ENCODE data around the gene MTOR. TPM values are rescaled to one million over a fixed set of nuclear protein-coding genes. Genes with fewer than 3 reads are reported as not detected.

The MTOR gene
- polyA plus RNA-seq, 4 donors: 11.3 to 22.9 (median 17.7) TPM

- H3K4me3 ChIP-seq (ENCODE audit: low read depth in 1 of 3, low read length in 3 of 3): no peak overlapping the region
- no peaks in the 10 kb centered on the region for H3K4me1 ChIP-seq (ENCODE audit: control insufficient read depth in 3 of 3, insufficient read depth in 2 of 3, low read depth in 1 of 3, low read length in 2 of 3)
- no peak for FAIRE-seq
- no peaks in the 10 kb centered on the region for H3K9me3 ChIP-seq (ENCODE audit: control insufficient read depth in 2 of 2, insufficient read depth in 1 of 2, low read depth in 1 of 2, low read length in 1 of 2)
- no peak for DNase-seq
- H3K27me3 ChIP-seq (ENCODE audit: control insufficient read depth in 3 of 3, insufficient read depth in 3 of 3, low read length in 3 of 3): no peaks in the 10 kb centered on the region
- peaks cover 11 to 46% (median 24%) of the 10 kb centered on the region in 3 donors for H3K36me3 ChIP-seq (ENCODE audit: control insufficient read depth in 3 of 3, insufficient read depth in 2 of 3, low read depth in 1 of 3, low read length in 3 of 3)
- H3K27ac ChIP-seq (ENCODE audit: low read depth in 1 of 3, low read length in 2 of 3): no peak overlapping the region
- 93 to 96% (median 94%) methylated on average over 11 of the region's 11 CpGs for WGBS, 3 donors
Measured at GRCh38 chr1:11204396-11205190, 57.8 kb downstream of the MTOR start.

- H3K27me3 ChIP-seq (ENCODE audit: control insufficient read depth in 3 of 3, insufficient read depth in 3 of 3, low read length in 3 of 3): no peaks in the 10 kb centered on the region
- H3K9me3 ChIP-seq (ENCODE audit: control insufficient read depth in 2 of 2, insufficient read depth in 1 of 2, low read depth in 1 of 2, low read length in 1 of 2): no peaks in the 10 kb centered on the region
- no peak overlapping the region for H3K4me3 ChIP-seq (ENCODE audit: low read depth in 1 of 3, low read length in 3 of 3)
- WGBS, 3 donors: 79 to 89% (median 88%) methylated on average over 2 of the region's 2 CpGs
- FAIRE-seq (no peak), DNase-seq (no peak)
- H3K4me1 ChIP-seq (ENCODE audit: control insufficient read depth in 3 of 3, insufficient read depth in 2 of 3, low read depth in 1 of 3, low read length in 2 of 3): no peaks in the 10 kb centered on the region
- peaks cover 20 to 47% (median 23%) of the 10 kb centered on the region in 3 donors for H3K36me3 ChIP-seq (ENCODE audit: control insufficient read depth in 3 of 3, insufficient read depth in 2 of 3, low read depth in 1 of 3, low read length in 3 of 3)
- no peak overlapping the region for H3K27ac ChIP-seq (ENCODE audit: low read depth in 1 of 3, low read length in 2 of 3)
Measured at GRCh38 chr1:11198851-11199594, 63.3 kb downstream of the MTOR start.

GRCh38 chr1:11198257-11198656, 64.1 kb downstream of the MTOR start:
- Histone ChIP-seq H3K4me1 (ENCODE audit: control insufficient read depth in 3 of 3, insufficient read depth in 2 of 3, low read depth in 1 of 3, low read length in 2 of 3) (no peaks in the 10 kb centered on the region), H3K9me3 (ENCODE audit: control insufficient read depth in 2 of 2, insufficient read depth in 1 of 2, low read depth in 1 of 2, low read length in 1 of 2) (no peaks in the 10 kb centered on the region), H3K27ac (ENCODE audit: low read depth in 1 of 3, low read length in 2 of 3) (no peak overlapping the region), H3K27me3 (ENCODE audit: control insufficient read depth in 3 of 3, insufficient read depth in 3 of 3, low read length in 3 of 3) (no peaks in the 10 kb centered on the region), H3K36me3 (ENCODE audit: control insufficient read depth in 3 of 3, insufficient read depth in 2 of 3, low read depth in 1 of 3, low read length in 3 of 3) (peaks cover 21 to 47% (median 22%) of the 10 kb centered on the region in 3 donors), H3K4me3 (ENCODE audit: low read depth in 1 of 3, low read length in 3 of 3) (no peak overlapping the region)
- 52 to 78% (median 64%) methylated on average over 4 of the region's 4 CpGs for WGBS, 3 donors
- DNase-seq (no peak), FAIRE-seq (no peak)

GRCh38 chr1:11197359-11197758, 65.0 kb downstream of the MTOR start:
- H3K36me3 ChIP-seq (ENCODE audit: control insufficient read depth in 3 of 3, insufficient read depth in 2 of 3, low read depth in 1 of 3, low read length in 3 of 3): peaks cover 19 to 44% (median 22%) of the 10 kb centered on the region in 3 donors
- WGBS, 3 donors: 90 to 97% (median 95%) methylated on average over 4 of the region's 4 CpGs
- no peak for FAIRE-seq

GRCh38 chr1:11196945-11197344, 65.4 kb downstream of the MTOR start:
- Histone ChIP-seq H3K27me3 (ENCODE audit: control insufficient read depth in 3 of 3, insufficient read depth in 3 of 3, low read length in 3 of 3) (no peaks in the 10 kb centered on the region), H3K27ac (ENCODE audit: low read depth in 1 of 3, low read length in 2 of 3) (no peak overlapping the region), H3K4me1 (ENCODE audit: control insufficient read depth in 3 of 3, insufficient read depth in 2 of 3, low read depth in 1 of 3, low read length in 2 of 3) (no peaks in the 10 kb centered on the region), H3K9me3 (ENCODE audit: control insufficient read depth in 2 of 2, insufficient read depth in 1 of 2, low read depth in 1 of 2, low read length in 1 of 2) (no peaks in the 10 kb centered on the region), H3K4me3 (ENCODE audit: low read depth in 1 of 3, low read length in 3 of 3) (no peak overlapping the region), H3K36me3 (ENCODE audit: control insufficient read depth in 3 of 3, insufficient read depth in 2 of 3, low read depth in 1 of 3, low read length in 3 of 3) (peaks cover 20 to 44% (median 22%) of the 10 kb centered on the region in 3 donors)
- FAIRE-seq: no peak
- 88 to 98% (median 98%) methylated on average over 2 of the region's 2 CpGs for WGBS, 3 donors
- no peak for DNase-seq

More at GRCh38 chr1:11197359-11197758, 65.0 kb downstream of the MTOR start:
- no peaks in the 10 kb centered on the region for H3K9me3 ChIP-seq (ENCODE audit: control insufficient read depth in 2 of 2, insufficient read depth in 1 of 2, low read depth in 1 of 2, low read length in 1 of 2)
- H3K4me1 ChIP-seq (ENCODE audit: control insufficient read depth in 3 of 3, insufficient read depth in 2 of 3, low read depth in 1 of 3, low read length in 2 of 3): no peaks in the 10 kb centered on the region
- H3K27ac ChIP-seq (ENCODE audit: low read depth in 1 of 3, low read length in 2 of 3): no peak overlapping the region
- no peak overlapping the region for H3K4me3 ChIP-seq (ENCODE audit: low read depth in 1 of 3, low read length in 3 of 3)
- no peaks in the 10 kb centered on the region for H3K27me3 ChIP-seq (ENCODE audit: control insufficient read depth in 3 of 3, insufficient read depth in 3 of 3, low read length in 3 of 3)
- DNase-seq: no peak

- no peak for FAIRE-seq
- DNase-seq: no peak
Measured at GRCh38 chr1:11194407-11195176, 67.8 kb downstream of the MTOR start.

GRCh38 chr1:11193376-11193775, 69.0 kb downstream of the MTOR start:
- Histone ChIP-seq H3K36me3 (ENCODE audit: control insufficient read depth in 3 of 3, insufficient read depth in 2 of 3, low read depth in 1 of 3, low read length in 3 of 3) (peaks cover 14 to 44% (median 21%) of the 10 kb centered on the region in 3 donors), H3K9me3 (ENCODE audit: control insufficient read depth in 2 of 2, insufficient read depth in 1 of 2, low read depth in 1 of 2, low read length in 1 of 2) (no peaks in the 10 kb centered on the region), H3K27me3 (ENCODE audit: control insufficient read depth in 3 of 3, insufficient read depth in 3 of 3, low read length in 3 of 3) (no peaks in the 10 kb centered on the region), H3K4me1 (ENCODE audit: control insufficient read depth in 3 of 3, insufficient read depth in 2 of 3, low read depth in 1 of 3, low read length in 2 of 3) (no peaks in the 10 kb centered on the region), H3K27ac (ENCODE audit: low read depth in 1 of 3, low read length in 2 of 3) (no peak overlapping the region), H3K4me3 (ENCODE audit: low read depth in 1 of 3, low read length in 3 of 3) (no peak overlapping the region)
- 96 to 97% (median 97%) methylated on average over 11 of the region's 11 CpGs for WGBS, 3 donors
- FAIRE-seq (no peak), DNase-seq (no peak)

More at GRCh38 chr1:11194407-11195176, 67.8 kb downstream of the MTOR start:
- no peak overlapping the region for H3K4me3 ChIP-seq (ENCODE audit: low read depth in 1 of 3, low read length in 3 of 3)
- peaks cover 22 to 46% (median 30%) of the 10 kb centered on the region in 3 donors for H3K36me3 ChIP-seq (ENCODE audit: control insufficient read depth in 3 of 3, insufficient read depth in 2 of 3, low read depth in 1 of 3, low read length in 3 of 3)
- WGBS, 3 donors: 94 to 96% (median 95%) methylated on average over 14 of the region's 14 CpGs
- no peak overlapping the region for H3K27ac ChIP-seq (ENCODE audit: low read depth in 1 of 3, low read length in 2 of 3)
- H3K27me3 ChIP-seq (ENCODE audit: control insufficient read depth in 3 of 3, insufficient read depth in 3 of 3, low read length in 3 of 3): no peaks in the 10 kb centered on the region
- no peaks in the 10 kb centered on the region for H3K4me1 ChIP-seq (ENCODE audit: control insufficient read depth in 3 of 3, insufficient read depth in 2 of 3, low read depth in 1 of 3, low read length in 2 of 3)
- no peaks in the 10 kb centered on the region for H3K9me3 ChIP-seq (ENCODE audit: control insufficient read depth in 2 of 2, insufficient read depth in 1 of 2, low read depth in 1 of 2, low read length in 1 of 2)

GRCh38 chr1:11188858-11189451, 73.4 kb downstream of the MTOR start, which contains the start of gene ANGPTL7:
TSS of gene ANGPTL7 (plus strand) at chr1:11189355. CDS start at chr1:11189580, 225 bp downstream.
- no peaks in the 10 kb centered on the region for H3K4me1 ChIP-seq (ENCODE audit: control insufficient read depth in 3 of 3, insufficient read depth in 2 of 3, low read depth in 1 of 3, low read length in 2 of 3)
- H3K27ac ChIP-seq (ENCODE audit: low read depth in 1 of 3, low read length in 2 of 3): no peak within 1 kb of the TSS
- no peak for DNase-seq
- peaks cover 11 to 39% (median 13%) of the 10 kb centered on the region in 3 donors for H3K36me3 ChIP-seq (ENCODE audit: control insufficient read depth in 3 of 3, insufficient read depth in 2 of 3, low read depth in 1 of 3, low read length in 3 of 3)
- 95 to 96% (median 95%) methylated on average over 8 of the region's 8 CpGs for WGBS, 3 donors
- H3K27me3 ChIP-seq (ENCODE audit: control insufficient read depth in 3 of 3, insufficient read depth in 3 of 3, low read length in 3 of 3): no peaks in the 10 kb centered on the region
- no peak within 1 kb of the TSS for H3K4me3 ChIP-seq (ENCODE audit: low read depth in 1 of 3, low read length in 3 of 3)
- no peak for FAIRE-seq
- H3K9me3 ChIP-seq (ENCODE audit: control insufficient read depth in 2 of 2, insufficient read depth in 1 of 2, low read depth in 1 of 2, low read length in 1 of 2): no peaks in the 10 kb centered on the region

All from small intestine (tissue), 7 donors.